NCI-H446 (cell line): Measurements from ENCODE around the gene MAD1L1.

Experiments
- DNase-seq, 2 experiments: peaks; one replicate each; lab custom pipeline; 2025; lab: John Stamatoyannopoulos, UW

The MAD1L1 gene

GRCh38 chr7:1897861-1898627, 334.7 kb downstream of the MAD1L1 start:
- DNase-seq = no peak

GRCh38 chr7:1897076-1897860, 335.5 kb downstream of the MAD1L1 start:
- no peak for DNase-seq

GRCh38 chr7:1895664-1896515, 336.9 kb downstream of the MAD1L1 start:
- no peak for DNase-seq

- no peak for DNase-seq
Observed at GRCh38 chr7:1894906-1895663, 337.7 kb downstream of the MAD1L1 start.

GRCh38 chr7:1894313-1894900, 338.3 kb downstream of the MAD1L1 start:
- DNase-seq = no peak

GRCh38 chr7:1893451-1893850, 339.3 kb downstream of the MAD1L1 start:
- no peak for DNase-seq

GRCh38 chr7:1893036-1893435, 339.7 kb downstream of the MAD1L1 start:
- no peak for DNase-seq

GRCh38 chr7:1892011-1892965, 340.5 kb downstream of the MAD1L1 start:
- DNase-seq = no peak

- no peak for DNase-seq
Observed at GRCh38 chr7:1890289-1891235, 342.2 kb downstream of the MAD1L1 start.

GRCh38 chr7:1889556-1890181, 343.1 kb downstream of the MAD1L1 start:
- DNase-seq = no peak

GRCh38 chr7:1889091-1889490, 343.7 kb downstream of the MAD1L1 start:
- no peak for DNase-seq

GRCh38 chr7:1888425-1888824, 344.3 kb downstream of the MAD1L1 start:
- DNase-seq = no peak

GRCh38 chr7:1887251-1887650, 345.5 kb downstream of the MAD1L1 start:
- no peak for DNase-seq

- DNase-seq = no peak
Observed at GRCh38 chr7:1886361-1887064, 346.2 kb downstream of the MAD1L1 start.

- no peak for DNase-seq
Observed at GRCh38 chr7:1885465-1886226, 347.1 kb downstream of the MAD1L1 start.

- no peak for DNase-seq
Observed at GRCh38 chr7:1884583-1885350, 348.0 kb downstream of the MAD1L1 start.
